ENCODE results near the gene EPB41L4A.

The EPB41L4A gene

GRCh38 chr5:112417931-112418658 is 982 bp downstream of the EPB41L4A start:
- DNase-seq (ENCODE audit: low read depth in 1 of 2, low spot score in 1 of 2) = no peak
- no peak overlapping the region for H3K27ac ChIP-seq (replicated peaks)
- no peak for TF ChIP-seq REST (IDR thresholded peaks at IDR 0.05; ENCODE audit: insufficient replicate concordance, low read depth)
- TF ChIP-seq SPI1 (IDR thresholded peaks at IDR 0.05; ENCODE audit: borderline replicate concordance, low read depth) = no peak
- no peak for TF ChIP-seq GABPA (IDR thresholded peaks at IDR 0.05; ENCODE audit: low read depth)
- no peak for TF ChIP-seq POLR2AphosphoS5 (IDR thresholded peaks at IDR 0.05; ENCODE audit: low read depth)
- H3K4me3 ChIP-seq (replicated peaks; ENCODE audit: insufficient read depth, low read length) = no peak overlapping the region
- H3K27me3 ChIP-seq (ENCODE audit: insufficient read depth, poor library complexity, severe bottlenecking) = peaks cover 10% of the 10 kb centered on the region

- no peak for DNase-seq (ENCODE audit: low read depth in 1 of 2, low spot score in 1 of 2)
- Histone ChIP-seq H3K27me3 (ENCODE audit: insufficient read depth, poor library complexity, severe bottlenecking) (peaks cover 10% of the 10 kb centered on the region), H3K27ac (replicated peaks) (no peak overlapping the region), H3K4me3 (replicated peaks; ENCODE audit: insufficient read depth, low read length) (no peak overlapping the region)
- TF ChIP-seq GABPA (IDR thresholded peaks at IDR 0.05; ENCODE audit: low read depth) (no peak), REST (IDR thresholded peaks at IDR 0.05; ENCODE audit: insufficient replicate concordance, low read depth) (no peak), POLR2AphosphoS5 (IDR thresholded peaks at IDR 0.05; ENCODE audit: low read depth) (no peak), SPI1 (IDR thresholded peaks at IDR 0.05; ENCODE audit: borderline replicate concordance, low read depth) (no peak), CTCF (IDR thresholded peaks at IDR 0.05; ENCODE audit: insufficient read depth, low read length) (no peak)
Observed at GRCh38 chr5:112415552-112415951, 3.5 kb downstream of the EPB41L4A start.

- TF ChIP-seq GABPA (IDR thresholded peaks at IDR 0.05; ENCODE audit: low read depth) = no peak
- TF ChIP-seq CTCF (IDR thresholded peaks at IDR 0.05; ENCODE audit: insufficient read depth, low read length) = no peak
- no peak for TF ChIP-seq POLR2AphosphoS5 (IDR thresholded peaks at IDR 0.05; ENCODE audit: low read depth)
- no peak for TF ChIP-seq REST (IDR thresholded peaks at IDR 0.05; ENCODE audit: insufficient replicate concordance, low read depth)
- TF ChIP-seq SPI1 (IDR thresholded peaks at IDR 0.05; ENCODE audit: borderline replicate concordance, low read depth) = no peak
- no peak for DNase-seq (ENCODE audit: low read depth in 1 of 2, low spot score in 1 of 2)
- H3K27me3 ChIP-seq (ENCODE audit: insufficient read depth, poor library complexity, severe bottlenecking) = peaks cover 4% of the 10 kb centered on the region
Observed at GRCh38 chr5:112413611-112414010, 5.5 kb downstream of the EPB41L4A start.

More at GRCh38 chr5:112413611-112414010, 5.5 kb downstream of the EPB41L4A start:
- H3K27ac ChIP-seq (replicated peaks) = no peak overlapping the region
- H3K4me3 ChIP-seq (replicated peaks; ENCODE audit: insufficient read depth, low read length) = no peak overlapping the region

All from HL-60 (cell line).